ENCODE data around the gene NCCRP1.

DNA sequence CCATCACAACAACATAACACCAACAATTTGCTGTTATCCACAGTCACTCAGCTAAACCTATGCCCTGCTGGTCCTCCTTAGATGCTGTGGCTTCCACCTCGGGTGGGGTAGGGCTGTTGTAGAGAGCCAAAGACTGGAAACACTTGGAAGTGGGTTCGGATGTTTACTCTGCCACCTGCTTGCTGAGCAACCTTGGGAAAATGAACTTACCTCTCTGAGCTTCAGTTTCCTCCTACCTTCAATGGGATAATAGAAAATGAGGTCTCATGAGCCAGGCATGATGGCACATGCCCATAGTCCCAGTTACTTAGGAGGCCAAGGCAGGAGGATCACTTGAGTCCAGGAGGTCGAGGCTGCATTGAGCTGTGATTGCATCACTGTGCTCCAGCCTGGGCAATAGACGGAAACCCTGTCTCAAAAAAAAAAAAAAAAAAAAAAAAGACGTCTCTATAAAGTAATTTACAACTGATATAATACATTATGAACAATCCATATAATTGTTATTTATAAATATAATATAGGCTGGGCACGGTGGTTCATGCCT lies 10.6 kb downstream of the NCCRP1 start:
- TF ChIP-seq, protein P1, sequence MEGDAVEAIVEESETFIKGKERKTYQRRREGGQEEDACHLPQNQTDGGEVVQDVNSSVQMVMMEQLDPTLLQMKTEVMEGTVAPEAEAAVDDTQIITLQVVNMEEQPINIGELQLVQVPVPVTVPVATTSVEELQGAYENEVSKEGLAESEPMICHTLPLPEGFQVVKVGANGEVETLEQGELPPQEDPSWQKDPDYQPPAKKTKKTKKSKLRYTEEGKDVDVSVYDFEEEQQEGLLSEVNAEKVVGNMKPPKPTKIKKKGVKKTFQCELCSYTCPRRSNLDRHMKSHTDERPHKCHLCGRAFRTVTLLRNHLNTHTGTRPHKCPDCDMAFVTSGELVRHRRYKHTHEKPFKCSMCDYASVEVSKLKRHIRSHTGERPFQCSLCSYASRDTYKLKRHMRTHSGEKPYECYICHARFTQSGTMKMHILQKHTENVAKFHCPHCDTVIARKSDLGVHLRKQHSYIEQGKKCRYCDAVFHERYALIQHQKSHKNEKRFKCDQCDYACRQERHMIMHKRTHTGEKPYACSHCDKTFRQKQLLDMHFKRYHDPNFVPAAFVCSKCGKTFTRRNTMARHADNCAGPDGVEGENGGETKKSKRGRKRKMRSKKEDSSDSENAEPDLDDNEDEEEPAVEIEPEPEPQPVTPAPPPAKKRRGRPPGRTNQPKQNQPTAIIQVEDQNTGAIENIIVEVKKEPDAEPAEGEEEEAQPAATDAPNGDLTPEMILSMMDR (conservative IDR thresholded peaks at IDR 0.05; ENCODE audit: low read length), result no peak
- no peak for TF ChIP-seq EZH2phosphoT487 (IDR thresholded peaks at IDR 0.05; ENCODE audit: borderline replicate concordance, low read depth, low read length)
